SW 1271 (cell line): ENCODE measurements around the gene TUBA1B.

ENCODE experiments used
- DNase-seq, 2 experiments: peaks; one replicate each; lab custom pipeline; 2025; lab: John Stamatoyannopoulos, UW

The TUBA1B gene

DNA sequence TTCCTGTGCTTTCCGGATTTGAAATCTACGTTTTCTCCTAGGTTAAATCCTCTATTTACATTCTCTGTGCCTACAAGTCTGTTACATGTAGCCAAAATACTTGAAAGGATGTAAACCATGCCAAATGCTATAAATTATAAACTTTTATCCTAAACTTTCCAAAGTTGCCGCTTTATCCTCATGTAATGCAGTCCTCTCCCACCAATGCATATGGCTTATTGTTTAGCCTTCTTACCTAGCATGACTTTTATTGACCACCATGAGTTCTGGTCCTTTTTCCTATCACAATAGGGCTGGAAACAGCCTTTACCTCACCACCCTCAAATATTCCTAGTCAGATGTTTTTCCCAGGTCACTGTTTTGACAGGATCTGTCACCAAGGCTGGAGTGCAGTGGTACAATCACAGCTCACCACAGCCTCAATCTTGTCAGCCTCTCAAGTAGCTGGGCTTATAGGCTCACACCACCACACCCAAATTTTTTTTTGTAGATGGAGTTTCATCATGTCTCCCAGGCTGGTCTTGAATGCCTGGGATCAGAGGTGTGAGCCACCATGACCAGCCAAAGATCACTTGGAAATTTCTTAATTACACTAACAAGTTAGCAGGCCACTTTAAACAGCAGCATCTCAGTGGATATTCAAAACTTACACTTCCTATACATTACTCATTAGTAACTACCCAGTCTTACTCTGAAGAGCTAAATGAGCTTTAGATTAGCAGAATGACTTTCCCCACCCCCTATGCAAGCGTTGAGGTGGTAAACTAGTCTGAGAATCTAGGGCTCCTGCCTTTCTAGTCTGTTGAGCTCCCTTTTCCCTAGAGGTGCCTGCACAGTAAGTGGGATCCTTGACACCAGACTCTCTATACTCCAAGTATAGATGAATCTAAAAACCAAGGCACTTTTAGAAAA, 4.1 kb downstream of the TUBA1B start:
- peak in 1 of 2 experiments; percentile 29 for DNase-seq

DNA sequence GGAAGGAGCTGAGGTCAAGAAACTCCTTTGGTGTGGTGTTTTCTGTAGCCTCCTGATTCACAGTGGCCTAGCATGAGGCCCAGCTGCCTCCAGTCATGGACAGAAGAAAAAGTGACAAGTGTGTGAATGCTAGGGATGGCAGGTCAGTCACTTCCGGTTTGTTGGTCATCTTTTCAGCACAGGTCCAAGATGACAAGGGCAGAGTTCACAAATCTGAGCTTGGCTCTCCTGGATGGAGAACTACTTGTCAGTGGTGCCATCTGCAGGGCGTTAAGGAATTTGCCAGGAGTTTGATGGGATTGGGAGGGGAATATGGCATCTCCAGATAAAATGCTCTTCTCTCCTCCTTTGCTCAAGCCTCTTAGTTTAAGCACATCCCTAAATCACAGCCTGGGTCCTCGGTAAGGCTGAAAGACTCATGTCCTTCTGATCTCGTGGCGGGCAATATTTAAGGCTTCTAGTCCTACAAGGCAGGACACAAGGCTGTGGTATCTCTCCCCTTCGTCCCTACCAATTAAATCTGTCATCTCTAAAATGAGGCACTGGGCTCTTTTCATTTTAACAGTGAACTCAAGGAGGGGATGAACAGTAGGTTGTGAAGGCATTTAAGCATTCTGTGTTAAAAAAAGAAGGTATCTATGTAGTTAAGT, 10.0 kb downstream of the TUBA1B start:
- DNase-seq: peak; percentile 66 to 79

GRCh38 chr12:49111206-49111605, 20.0 kb downstream of the TUBA1B start:
- no peak for DNase-seq

DNA sequence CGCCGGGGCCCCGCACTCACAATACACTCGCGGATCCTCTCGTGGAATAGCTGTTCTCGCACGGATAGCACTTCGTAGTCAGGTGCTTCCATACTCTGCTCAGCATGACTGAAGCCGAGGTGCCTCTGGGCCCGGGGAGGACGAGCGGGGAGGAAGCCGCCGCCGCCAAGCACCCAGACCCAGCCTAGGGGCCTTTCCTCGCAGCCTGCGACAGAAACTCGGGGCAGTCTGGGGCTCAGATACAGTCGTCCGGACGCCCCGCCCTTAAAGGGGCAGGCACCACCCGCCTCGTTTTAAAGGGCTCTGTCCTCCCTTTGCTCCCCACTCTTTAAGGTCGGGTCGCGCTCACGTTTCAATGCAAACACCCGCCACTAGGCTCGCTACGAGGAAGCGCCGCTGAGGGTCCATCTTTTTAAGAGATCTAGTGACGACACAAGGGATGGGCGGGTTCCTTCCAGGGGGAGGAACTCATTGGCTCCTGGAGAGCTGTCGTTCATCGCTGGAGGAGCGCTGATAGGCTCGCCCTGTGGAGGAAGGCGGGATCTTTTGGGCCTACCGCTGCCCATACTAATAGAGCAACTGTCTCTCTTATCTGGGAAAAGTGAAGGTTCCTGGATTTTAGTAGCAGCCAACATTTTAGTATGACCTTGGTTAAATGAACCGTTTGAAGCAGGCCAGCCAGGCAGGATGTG, 20.6 kb downstream of the TUBA1B start, which contains the start of gene LMBR1L:
LMBR1L (minus strand) TSS at position 384 of the 692 bp plus-strand sequence; CDS start at position 92, 292 bp downstream.
- DNase-seq: peak; percentile 99

DNA sequence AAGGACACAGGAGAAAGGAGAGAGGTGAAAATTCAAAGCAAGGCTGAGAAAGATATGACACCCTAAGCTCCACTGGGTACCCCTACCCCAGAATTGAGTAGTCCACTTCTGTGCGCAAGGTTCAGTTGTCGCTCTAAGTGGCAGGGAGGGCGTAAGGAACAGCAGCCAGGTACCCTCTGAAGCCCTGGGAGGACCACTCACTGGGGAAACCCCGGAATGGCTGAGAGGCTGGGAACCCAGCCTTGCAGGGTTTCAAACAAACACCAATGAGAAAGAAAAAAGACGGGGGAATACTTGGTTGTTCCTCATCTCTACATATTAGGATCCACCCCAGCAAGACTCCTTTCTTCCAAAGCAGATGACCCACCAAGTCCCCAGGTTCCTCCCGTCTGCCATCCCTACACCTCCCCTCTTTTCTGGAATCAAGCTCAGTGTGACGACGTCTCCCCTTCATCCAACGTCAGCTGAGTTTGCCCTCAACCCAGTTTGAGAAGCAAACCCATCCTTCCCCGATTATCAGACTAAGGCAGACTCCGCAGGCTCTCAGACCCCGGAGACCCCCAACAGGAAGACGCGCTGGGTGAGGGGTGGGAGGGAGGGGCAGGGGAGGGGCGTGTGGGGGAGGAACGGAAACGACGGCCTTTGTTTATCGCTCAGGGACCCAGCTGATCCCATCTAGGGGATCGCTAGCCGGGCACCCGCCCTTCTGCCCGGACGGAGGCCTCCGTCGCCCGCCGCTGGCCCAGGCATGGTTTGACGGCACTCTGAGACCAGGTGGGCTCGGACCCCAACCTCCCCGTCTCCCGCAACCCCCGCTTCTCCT, 21.3 kb downstream of the TUBA1B start:
- DNase-seq: peak in 1 of 2 experiments; percentile 8

- no peak for DNase-seq
These were observed 22.2 kb downstream of the TUBA1B start for GRCh38 chr12:49108958-49109404.

GRCh38 chr12:49105504-49106084, 25.6 kb downstream of the TUBA1B start:
- no peak for DNase-seq

GRCh38 chr12:49104822-49105221, 26.4 kb downstream of the TUBA1B start:
- no peak for DNase-seq

GRCh38 chr12:49100380-49100779, 30.8 kb downstream of the TUBA1B start:
- no peak for DNase-seq

GRCh38 chr12:49098703-49099102, 32.5 kb downstream of the TUBA1B start:
- DNase-seq: no peak

GRCh38 chr12:49098035-49098451, 33.2 kb downstream of the TUBA1B start:
- peak in 1 of 2 experiments; percentile 40 for DNase-seq

DNA sequence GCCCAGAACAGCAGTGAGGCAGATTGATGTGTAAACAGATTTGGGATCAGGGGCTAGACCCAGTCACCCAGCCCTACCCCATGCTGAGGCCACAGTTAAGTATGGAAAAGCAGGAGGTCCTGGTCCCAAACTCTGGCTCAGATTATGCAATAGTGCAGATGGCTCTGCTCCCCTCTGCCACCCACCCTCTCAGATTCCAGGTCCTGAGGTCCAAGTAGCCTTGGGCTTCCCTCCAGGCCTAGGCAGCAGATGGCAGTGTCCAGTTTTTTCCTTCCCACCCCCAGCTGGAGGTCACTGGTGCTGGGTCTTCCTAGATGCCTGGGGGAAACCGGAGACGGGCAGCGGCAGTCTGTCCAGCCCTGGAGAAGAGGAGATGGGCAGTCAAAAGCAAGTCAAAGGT, 33.8 kb downstream of the TUBA1B start:
- DNase-seq: no peak

DNA sequence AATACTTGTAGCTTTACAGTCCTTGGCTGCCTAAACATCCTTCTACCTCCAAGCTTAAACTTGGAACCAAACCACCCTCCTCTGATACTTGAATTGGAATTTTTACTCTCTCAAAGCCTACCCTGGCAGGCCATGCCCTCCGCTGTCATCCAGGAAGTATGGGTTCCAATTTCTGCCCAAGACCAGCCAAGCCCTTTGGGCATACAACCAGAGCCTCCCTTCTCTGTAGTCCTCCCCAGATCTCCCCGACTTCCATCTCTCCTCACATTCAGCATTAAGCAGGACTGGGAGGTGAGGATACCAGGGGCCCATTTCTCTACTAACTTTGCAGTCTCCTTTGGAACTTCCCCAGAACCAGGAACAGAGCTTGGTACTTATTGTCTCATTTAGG, 36.2 kb downstream of the TUBA1B start:
- DNase-seq: no peak

DNA sequence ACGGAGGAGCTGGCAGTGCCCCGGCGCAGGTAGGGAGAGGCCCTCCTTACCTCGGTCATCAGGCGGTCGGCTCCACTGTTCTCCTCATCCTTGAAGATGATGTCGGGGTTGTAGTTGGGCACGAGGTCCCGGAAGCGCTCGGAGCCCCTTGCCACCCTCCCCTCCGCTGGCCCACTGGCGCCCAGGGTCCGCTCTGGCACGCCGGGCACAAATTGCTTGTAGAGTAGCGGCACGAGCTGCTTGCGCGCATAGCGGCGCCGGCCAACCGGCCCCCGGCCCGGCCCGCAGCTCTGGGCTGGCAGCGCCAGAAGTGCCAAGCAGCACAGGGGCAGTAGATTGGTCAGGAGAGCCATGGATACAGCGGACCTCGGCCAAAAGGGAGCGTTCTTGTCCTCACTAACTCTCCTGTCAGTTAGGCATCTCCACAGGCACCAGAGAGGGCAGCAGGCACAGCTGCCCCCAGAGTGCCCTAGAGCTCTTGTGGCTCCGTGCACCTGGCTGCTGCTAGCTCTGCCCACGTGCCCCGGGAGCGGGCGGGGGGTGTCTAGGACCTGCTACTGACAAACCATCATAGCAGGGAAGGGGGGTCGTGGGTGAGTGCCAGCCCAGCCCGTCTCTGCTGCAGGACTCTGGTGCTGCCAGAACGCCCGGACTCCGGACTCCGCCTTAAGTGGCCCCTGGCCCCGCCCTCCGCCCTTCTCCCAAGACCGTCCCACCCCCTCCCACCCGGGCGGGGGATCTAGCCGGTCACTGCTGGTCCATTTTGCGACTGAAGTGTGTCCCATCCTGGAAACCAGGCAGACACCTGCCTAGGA, 36.8 kb downstream of the TUBA1B start, which contains the start of gene DHH:
DHH (minus strand) TSS at position 642 of the 815 bp plus-strand sequence; CDS start at position 353, 289 bp downstream.
- DNase-seq: no peak

- no peak for DNase-seq
These were observed 37.4 kb downstream of the TUBA1B start for GRCh38 chr12:49093792-49094159.

- DNase-seq: no peak
These were observed 38.3 kb downstream of the TUBA1B start for GRCh38 chr12:49092816-49093406.

- no peak for DNase-seq
These were observed 38.9 kb downstream of the TUBA1B start for GRCh38 chr12:49092086-49092815.

DNA sequence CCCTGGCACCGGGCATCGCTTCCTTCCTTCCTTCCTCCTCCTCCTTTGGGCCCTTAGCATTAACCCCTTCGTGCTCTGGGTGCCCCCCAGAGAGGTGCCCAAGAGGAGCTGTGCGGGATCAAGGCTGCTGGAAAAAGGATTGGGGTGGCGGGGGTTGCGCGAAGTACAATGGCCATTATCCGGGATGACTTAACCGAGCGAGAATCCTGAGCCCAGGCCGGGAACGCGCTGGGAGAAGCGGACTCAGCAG, 39.4 kb downstream of the TUBA1B start:
- no peak for DNase-seq

DNA sequence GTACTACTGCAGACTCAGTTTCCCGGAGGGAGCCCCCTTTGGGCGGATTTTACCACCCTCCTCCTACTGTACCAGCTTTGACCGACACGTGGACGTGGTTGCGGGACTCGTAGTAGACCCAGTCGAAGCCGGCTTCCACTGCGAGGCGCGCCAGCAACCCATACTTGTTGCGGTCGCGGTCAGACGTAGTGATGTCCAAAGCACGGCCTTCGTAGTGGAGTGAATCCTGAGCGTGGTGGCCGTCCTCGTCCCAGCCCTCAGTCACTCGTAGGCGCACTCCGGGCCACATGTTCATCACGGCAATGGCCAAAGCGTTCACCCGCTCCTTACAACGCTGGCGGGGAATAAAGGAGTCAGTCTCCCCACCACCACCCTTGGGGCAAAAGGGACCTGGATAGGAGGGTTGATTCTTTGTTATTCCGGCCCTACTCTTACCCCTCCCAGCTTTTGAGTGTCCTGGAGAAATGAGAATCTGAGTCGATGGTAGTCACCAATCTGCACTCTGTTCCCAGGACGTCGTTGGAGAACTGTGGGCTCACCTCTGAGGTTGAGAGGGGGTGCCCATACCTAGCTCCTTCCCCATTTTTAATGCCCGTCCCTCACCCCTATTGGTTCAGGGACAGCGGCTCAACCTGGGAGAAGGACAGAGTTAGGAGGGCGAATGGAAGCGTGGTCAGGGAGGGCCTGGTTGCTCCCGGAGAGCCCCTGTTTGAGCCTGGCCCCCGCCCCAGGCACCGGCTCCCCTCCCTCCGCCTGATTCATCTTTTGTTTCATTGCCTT, 39.9 kb downstream of the TUBA1B start:
- no peak for DNase-seq
